ENCODE measurements around the gene RPL28. TPM values are rescaled to one million over a fixed set of nuclear protein-coding genes. Genes with fewer than 3 reads are reported as not detected.
A peak's percentile ranks its signal among the peaks of the same experiment; 100 is the strongest.

Gene RPL28
- polyA plus RNA-seq, 3 donors from 2014 or later: 118 to 365 (median 350) TPM

DNA sequence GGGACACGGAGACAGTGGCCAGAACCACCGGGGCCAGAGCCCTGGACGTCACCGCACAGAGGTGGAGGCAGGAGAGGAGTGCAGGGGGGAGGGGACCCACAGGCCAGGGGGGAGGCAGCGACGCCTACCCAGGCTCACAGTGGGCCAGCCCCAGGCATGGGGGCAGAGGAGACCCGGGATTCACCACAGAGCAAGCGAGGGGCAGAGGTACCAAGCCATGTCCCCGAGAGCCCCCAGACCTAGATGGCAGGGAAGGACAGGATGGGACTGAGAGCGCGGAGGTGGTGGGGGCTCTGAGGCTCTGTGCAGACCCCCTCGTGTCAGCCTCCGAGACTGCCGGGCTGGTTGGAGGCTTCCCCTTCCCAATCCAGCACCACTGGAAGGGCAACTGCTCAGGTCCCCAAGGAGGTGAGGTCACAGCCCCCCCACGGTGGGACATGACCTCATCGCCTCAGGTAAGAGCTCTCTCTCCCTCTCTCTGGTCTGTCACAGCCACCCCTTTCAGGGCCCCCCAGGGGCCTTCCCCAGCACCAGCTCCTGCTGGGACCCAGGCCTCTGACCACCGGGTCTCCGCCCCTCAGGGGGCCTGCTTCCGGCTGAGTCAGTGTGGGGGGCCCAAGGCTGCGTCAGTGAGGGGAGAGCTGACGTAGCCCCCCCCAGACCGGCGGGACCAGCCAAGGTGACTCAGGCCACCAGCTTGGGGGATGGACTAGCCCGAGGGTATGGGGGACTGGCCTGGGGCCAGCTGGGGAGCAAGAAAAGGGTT, 13.2 kb upstream of the RPL28 start:
- Mint-ChIP-seq H3K4me3 (no peak overlapping the region), H3K9me3 (no peaks in the 10 kb centered on the region), H3K27me3 (ENCODE audit: low read depth in 3 of 3) (peaks cover 11 to 20% (median 17%) of the 10 kb centered on the region in 3 donors)

DNA sequence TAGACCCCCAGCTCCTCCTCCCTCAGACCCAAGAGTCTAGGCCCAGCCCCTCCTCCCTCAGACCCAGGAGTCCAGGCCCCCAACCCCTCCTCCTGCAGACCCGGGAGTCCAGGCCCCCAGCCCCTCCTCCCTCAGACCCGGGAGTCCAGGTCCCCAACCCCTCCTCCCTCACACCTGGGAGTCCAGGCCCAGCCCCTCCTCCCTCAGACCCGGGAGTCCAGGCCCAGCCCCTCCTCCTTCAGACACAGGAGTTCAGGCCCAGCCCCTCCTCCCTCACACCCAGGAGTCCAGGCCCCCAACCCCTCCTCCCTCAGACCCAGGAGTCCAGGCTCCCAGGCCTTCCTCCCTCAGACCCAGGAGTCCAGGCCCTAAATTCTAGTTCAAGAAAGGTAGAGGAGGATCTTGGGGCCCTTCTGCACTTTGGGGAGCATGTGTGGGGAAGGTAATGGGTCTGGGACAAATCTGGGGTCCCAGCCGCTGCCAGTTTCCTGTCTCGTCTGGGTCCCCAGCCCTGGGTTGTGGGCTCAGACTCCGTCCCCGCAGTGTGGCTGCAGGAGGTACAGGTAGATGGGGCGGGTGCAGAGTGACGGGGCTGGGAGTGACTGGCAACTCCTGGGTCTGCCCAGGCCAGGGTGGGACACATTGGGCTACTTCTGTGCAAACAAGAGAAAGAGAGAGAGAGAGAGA, 12.3 kb upstream of the RPL28 start:
- DNase-seq: no peak
- Mint-ChIP-seq H3K36me3 (no peaks in the 10 kb centered on the region), H3K27ac (no peak overlapping the region), H3K4me1 (peaks cover 0 to 6% of the 10 kb centered on the region in 2 donors), H3K9me3 (no peaks in the 10 kb centered on the region), H3K4me3 (no peak overlapping the region), H3K27me3 (ENCODE audit: low read depth in 3 of 3) (peaks cover 11 to 20% (median 17%) of the 10 kb centered on the region in 3 donors)

More for the DNA sequence above, 13.2 kb upstream of the RPL28 start:
- Mint-ChIP-seq H3K36me3 (no peaks in the 10 kb centered on the region), H3K27ac (no peak overlapping the region), H3K4me1 (peaks cover 0 to 6% of the 10 kb centered on the region in 2 donors)
- no peak for DNase-seq

DNA sequence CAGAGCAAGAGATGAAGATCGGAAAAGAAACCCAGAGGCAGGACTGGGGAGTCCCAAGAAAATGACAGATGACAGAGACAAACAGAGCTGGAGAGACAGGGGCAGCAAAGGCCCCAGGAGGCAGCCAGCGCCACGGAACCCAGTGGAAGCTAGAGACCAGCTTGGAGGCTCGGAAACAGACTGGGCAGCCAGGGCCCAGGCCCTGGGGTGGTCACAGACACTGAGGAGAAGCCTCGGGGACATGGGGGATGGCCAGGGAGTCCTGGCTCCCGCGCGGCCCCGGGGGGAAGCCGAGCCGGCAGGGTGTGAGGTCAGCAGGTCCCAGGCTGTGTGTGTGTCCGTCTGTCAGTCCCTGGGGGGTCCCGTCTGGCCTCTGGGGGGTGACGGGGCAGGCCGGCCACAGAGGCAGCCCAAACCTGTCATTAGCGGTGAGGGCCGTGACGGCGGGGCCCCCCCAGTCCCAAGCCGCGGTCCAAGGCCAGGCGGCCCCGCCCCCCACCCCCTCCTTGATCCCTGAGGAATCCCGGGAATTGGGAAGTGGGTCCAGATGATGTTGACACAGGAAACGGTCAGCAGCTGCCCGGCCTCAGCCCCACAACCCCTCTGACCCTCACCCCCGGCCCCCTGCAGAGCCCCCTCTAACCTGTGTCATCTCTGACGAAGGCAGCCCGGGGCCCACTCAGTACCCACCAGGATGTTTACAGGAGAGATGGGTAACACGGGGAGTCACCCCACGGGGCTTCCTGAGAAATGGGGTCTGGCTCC, 11.6 kb upstream of the RPL28 start:
- peaks cover 0 to 6% of the 10 kb centered on the region in 2 donors for H3K4me1 Mint-ChIP-seq
- no peak overlapping the region for H3K27ac Mint-ChIP-seq
- H3K4me3 Mint-ChIP-seq: no peak overlapping the region
- no peaks in the 10 kb centered on the region for H3K9me3 Mint-ChIP-seq
- no peaks in the 10 kb centered on the region for H3K36me3 Mint-ChIP-seq
- DNase-seq: no peak
- H3K27me3 Mint-ChIP-seq (ENCODE audit: low read depth in 3 of 3): peaks cover 11 to 18% (median 15%) of the 10 kb centered on the region in 3 donors

DNA sequence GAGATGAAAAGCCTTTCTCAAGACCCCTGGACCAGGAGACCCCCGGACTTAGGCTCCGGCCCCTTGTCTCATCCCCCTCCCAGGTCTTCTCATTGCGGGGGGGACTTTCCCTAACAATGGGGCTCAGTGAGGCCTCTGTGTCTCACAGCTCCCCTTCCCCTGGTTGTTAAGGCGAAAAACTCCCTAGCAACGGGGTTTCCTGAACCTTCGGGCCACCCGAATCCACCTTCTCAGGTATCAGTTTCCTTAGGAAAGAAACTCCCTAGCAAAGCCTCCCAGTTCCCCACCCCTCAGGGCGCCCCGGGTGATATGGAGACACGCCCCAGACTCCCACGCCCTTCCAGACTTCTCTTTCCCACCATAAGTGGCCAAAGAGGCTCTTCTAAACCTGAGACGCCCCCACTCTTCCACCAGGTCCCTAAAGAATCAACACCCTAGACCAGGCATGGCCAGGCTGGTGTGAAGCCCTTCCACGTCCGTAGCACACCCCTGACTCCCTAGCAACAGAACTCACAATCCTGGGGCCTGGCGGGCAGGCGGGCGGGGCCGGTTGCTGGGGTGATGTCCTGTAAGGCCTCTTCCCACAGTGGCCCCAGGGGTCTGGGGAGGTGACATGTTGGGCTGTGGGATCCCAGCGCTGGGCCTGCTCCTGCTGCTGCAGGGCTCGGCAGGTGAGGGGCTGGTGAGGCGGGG, 9.3 kb upstream of the RPL28 start, which contains the start of gene TMEM190:
Gene TMEM190 (plus strand): TSS at position 586 of the 693 bp plus-strand sequence. CDS start 28 bp downstream, at position 614.
- no peak within 1 kb of the TSS for H3K27ac Mint-ChIP-seq

DNA sequence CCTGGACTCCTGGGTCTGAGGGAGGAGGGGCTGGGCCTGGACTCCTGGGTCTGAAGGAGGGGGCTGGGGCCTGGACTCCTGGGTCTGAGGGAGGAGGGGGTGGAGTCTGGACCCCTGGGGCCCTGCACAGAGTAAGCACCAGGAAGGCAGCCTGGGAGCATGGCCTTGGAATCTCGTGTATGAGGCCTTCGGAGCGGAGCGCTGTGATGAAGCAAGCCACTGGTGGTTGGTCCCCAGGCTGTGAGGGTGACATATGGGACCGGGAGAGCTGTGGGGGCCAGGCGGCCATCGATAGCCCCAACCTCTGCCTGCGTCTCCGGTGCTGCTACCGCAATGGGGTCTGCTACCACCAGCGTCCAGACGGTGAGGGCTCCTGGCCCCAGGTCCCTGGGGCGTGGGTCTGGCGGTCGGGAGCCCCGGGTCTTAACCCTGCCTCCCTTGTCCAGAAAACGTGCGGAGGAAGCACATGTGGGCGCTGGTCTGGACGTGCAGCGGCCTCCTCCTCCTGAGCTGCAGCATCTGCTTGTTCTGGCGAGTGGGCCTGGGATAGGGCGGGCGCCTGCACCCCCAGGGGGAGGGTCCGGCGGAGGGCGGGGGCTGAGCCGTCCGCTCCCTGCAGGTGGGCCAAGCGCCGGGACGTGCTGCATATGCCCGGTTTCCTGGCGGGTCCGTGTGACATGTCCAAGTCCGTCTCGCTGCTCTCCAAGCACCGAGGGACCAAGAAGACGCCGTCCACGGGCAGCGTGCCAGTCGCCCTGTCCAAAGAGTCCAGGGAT, 8.2 kb upstream of the RPL28 start:
- Mint-ChIP-seq H3K27me3 (ENCODE audit: low read depth in 3 of 3) (peaks cover 3 to 11% (median 4%) of the 10 kb centered on the region in 3 donors), H3K4me3 (no peak overlapping the region), H3K4me1 (peaks cover 6 to 8% of the 10 kb centered on the region in 2 donors), H3K36me3 (peaks cover 0 to 2% (median 0%) of the 10 kb centered on the region in 3 donors), H3K9me3 (no peaks in the 10 kb centered on the region), H3K27ac (no peak overlapping the region)
- no peak for DNase-seq

More for the DNA sequence above, 9.3 kb upstream of the RPL28 start, which contains the start of gene TMEM190:
- peaks cover 0 to 2% (median 0%) of the 10 kb centered on the region in 3 donors for H3K36me3 Mint-ChIP-seq
- H3K4me3 Mint-ChIP-seq: no peak within 1 kb of the TSS
- no peak for DNase-seq
- peaks cover 6 to 14% (median 7%) of the 10 kb centered on the region in 3 donors for H3K27me3 Mint-ChIP-seq (ENCODE audit: low read depth in 3 of 3)
- H3K9me3 Mint-ChIP-seq: no peaks in the 10 kb centered on the region
- no peaks in the 10 kb centered on the region for H3K4me1 Mint-ChIP-seq

DNA sequence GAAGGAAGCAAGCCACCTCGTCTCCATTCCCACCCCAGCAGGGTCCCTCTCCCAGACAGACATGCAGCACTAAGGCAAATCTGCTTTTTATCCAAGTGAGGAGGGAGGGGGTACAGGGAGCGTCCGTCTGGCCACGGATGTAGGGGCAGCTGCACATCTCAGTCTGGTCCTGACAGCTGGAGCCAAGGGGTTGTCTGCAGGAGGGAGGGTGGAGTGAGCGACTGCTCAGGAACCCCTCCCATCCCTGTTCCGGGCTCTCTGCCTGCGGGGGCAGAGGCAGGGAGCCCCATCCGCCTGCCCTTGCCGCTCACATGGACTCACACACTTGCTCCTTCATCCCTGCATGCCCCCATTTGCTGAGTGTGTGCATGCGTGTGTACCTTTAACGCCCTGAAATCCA, 6.6 kb upstream of the RPL28 start:
- Mint-ChIP-seq H3K27me3 (ENCODE audit: low read depth in 3 of 3) (peaks cover 2 to 6% (median 2%) of the 10 kb centered on the region in 3 donors), H3K27ac (no peak overlapping the region), H3K4me3 (no peak overlapping the region), H3K4me1 (peaks cover 15 to 17% of the 10 kb centered on the region in 2 donors), H3K36me3 (peaks cover 0 to 2% (median 0%) of the 10 kb centered on the region in 3 donors), H3K9me3 (no peaks in the 10 kb centered on the region)
- DNase-seq: no peak

DNA sequence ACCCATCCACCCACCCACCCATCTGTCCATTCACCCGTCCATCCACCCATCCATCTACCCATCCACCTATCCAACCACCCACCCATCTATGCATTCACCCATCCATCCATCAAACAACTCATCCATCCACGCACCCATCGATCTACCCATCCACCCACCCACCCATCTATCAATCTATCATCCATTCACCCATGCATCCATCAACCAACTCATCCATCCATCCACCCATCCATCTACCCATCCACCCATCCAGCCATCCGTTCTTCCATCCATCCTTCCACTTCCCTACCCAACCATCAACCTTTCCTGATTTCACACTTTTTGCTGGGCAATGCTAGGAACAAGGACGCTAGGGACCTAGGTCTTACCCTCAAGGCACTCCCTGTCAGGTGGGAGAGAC, 3.7 kb upstream of the RPL28 start:
- Mint-ChIP-seq H3K9me3 (no peaks in the 10 kb centered on the region), H3K4me3 (peak overlapping the region in 4 of 5 donors; percentile 66 to 83 (median 74)), H3K27me3 (ENCODE audit: low read depth in 3 of 3) (peaks cover 13 to 20% (median 15%) of the 10 kb centered on the region in 3 donors), H3K4me1 (peaks cover 39 to 41% of the 10 kb centered on the region in 2 donors), H3K36me3 (peaks cover 2 to 8% (median 3%) of the 10 kb centered on the region in 3 donors), H3K27ac (peak overlapping the region in 1 of 6 donors; percentile 6)
- no peak for DNase-seq

DNA sequence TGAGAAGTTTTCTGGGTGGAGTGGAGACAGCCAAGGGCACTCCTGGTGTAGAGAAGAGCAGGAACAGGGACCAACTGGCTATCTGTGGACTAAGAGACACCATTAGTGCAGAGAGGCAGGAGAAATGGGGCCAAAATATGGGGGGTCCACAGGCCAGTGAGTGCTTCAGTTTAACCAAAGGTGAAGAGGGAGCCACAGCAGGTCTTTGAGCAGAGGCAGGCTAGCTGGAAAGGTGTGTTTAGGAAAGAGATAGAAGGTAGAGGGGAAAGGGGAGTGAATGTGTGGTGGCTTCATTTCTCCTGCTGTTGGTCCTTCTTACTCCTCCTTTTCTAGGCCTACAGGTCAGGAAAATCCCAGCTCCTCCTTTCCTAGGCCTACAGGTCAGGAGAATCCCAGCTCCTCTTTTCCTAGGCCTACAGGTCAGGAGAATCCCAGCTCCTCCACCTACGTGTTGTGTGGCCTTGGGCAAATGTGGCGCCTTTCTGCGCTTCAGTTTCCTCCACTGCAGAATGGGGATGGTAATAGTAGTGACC, 3.1 kb upstream of the RPL28 start:
- no peak for DNase-seq
- Mint-ChIP-seq H3K36me3 (peaks cover 2 to 9% (median 3%) of the 10 kb centered on the region in 3 donors), H3K27ac (peak overlapping the region in 3 of 6 donors; percentile 46 to 92 (median 57)), H3K27me3 (ENCODE audit: low read depth in 3 of 3) (peaks cover 13 to 20% (median 16%) of the 10 kb centered on the region in 3 donors), H3K4me3 (peak overlapping the region; percentile 74 to 83 (median 82)), H3K4me1 (peaks cover 45 to 47% of the 10 kb centered on the region in 2 donors), H3K9me3 (no peaks in the 10 kb centered on the region)

DNA sequence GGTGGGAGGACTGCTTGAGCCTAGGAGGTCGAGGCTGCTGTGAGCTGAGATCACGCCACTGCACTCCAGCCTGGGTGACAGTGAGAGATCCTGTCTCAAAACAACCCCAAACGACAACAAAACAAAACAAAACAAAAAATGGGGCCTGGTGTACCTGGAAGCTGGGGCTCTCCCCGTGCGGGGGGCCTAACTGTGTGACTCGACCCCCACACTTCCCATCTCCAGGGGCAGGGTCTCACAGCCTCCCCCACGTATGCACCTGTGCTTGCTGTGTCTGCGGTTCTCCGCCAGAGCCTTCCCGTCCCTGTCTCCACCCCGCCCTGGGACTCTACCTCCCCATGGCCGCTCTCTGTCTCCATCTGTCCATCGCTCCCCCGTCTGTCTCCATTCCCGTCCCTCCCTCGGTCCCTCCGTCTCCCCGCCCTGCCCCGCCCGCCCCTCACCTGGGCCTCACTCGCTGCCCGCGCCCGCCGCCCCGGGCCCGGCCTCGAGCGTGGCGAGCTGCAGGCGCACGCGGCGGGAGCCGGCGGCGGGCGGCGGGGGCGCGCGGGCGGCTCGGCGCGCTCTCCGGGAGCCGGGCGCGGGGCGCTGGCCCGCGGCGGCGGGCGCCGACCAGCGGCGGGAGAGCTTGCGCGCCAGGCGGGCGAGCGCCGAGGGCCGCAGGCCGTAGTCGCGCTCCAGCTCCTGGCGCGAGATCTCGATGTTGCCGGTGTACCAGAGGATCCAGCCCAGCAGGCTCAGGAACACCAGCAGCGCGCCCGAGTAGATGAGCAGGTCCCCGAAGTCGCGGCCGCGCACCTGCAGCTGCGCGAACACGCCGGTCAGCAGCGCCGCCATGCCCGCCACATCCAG, 2.2 kb upstream of the RPL28 start:
- Mint-ChIP-seq H3K36me3 (peaks cover 2 to 10% (median 3%) of the 10 kb centered on the region in 3 donors), H3K4me1 (peaks cover 53 to 56% of the 10 kb centered on the region in 2 donors), H3K9me3 (no peaks in the 10 kb centered on the region), H3K27me3 (ENCODE audit: low read depth in 3 of 3) (peaks cover 13 to 23% (median 16%) of the 10 kb centered on the region in 3 donors), H3K4me3 (peak overlapping the region; percentile 74 to 83 (median 82)), H3K27ac (peak overlapping the region; percentile 46 to 92 (median 74))
- DNase-seq: peak; percentile 39 to 50 (median 46)

DNA sequence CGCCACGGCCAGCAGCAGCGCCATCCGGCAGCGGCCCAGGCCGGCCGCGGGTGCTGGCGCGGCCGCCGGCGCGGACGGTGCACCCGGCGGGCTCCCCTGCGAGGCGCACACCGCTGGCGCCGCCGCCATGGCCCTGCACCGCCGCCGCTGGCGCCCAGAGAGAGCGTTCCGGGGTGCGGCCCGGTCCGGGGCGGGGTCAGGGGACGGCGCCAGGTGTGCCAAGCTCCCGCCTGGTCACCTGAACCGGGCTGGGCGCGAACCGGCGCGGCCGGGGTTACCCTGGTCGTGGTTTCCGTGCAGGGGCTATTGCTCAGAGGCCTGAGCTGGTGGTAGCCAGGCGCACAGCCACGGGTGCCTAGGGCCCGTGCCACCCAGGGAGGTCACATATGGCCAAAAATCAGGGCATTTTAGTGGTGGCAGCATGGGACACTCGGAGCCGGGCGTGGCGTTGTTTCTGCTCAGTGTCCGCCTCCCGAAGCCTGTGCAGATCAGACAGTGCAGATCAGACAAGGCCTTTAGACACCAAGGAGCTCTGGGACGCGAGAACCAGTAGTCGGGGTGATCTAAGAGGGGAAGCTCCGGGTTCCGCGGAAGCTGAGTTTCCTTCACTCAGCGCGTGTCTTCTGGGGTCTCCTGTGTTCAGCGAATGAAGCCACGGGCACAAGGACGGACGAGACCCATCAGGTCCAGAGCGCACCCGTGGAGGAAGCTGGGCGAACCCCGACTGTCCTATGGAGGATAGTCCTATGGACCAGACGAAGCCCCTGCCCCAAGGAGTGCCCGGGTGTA, 1.4 kb upstream of the RPL28 start, which contains the start of gene TMEM238:
Gene TMEM238 (minus strand): TSS at position 162 of the 789 bp plus-strand sequence. CDS start 33 bp downstream, at position 129.
- Mint-ChIP-seq H3K36me3 (peaks cover 2 to 12% (median 3%) of the 10 kb centered on the region in 3 donors), H3K27ac (peak within 1 kb of the TSS; percentile 96 to 100 (median 98)), H3K27me3 (ENCODE audit: low read depth in 3 of 3) (peaks cover 13 to 22% (median 16%) of the 10 kb centered on the region in 3 donors), H3K4me1 (peaks cover 59 to 63% of the 10 kb centered on the region in 2 donors), H3K4me3 (peak within 1 kb of the TSS; percentile 94 to 100 (median 98)), H3K9me3 (no peaks in the 10 kb centered on the region)
- DNase-seq: peak in 1 of 3 donors; percentile 42
